K562 (cell line): ENCODE results near the gene TMEM141. TPM values are rescaled to one million over a fixed set of nuclear protein-coding genes. Genes with fewer than 3 reads are reported as not detected.
A peak's percentile ranks its signal among the peaks of the same experiment; 100 is the strongest.

Experiments used
- CEBPZ ChIP-seq: fragments of 150-350 bp; IDR thresholded peaks from 2 replicates; pipeline ENCODE4 v1.6.1; 2014; ENCODE audit warnings: low read depth, mild to moderate bottlenecking, low read length, borderline replicate concordance
- DLX4 ChIP-seq: fragments of 250-450 bp; sonication (Bioruptor Pico); IDR thresholded peaks from 2 replicates; pipeline ENCODE4 v1.6.1; 2021; ENCODE audit warnings: mild to moderate bottlenecking
- EGR1 ChIP-seq: fragments of 450-650 bp; conservative IDR thresholded peaks from 2 replicates; pipeline ENCODE4 v1.6.1; 2017; ENCODE audit warnings: mild to moderate bottlenecking
- ELF2 ChIP-seq: fragments of 250-450 bp; sonication (Bioruptor Pico); IDR thresholded peaks from 2 replicates; pipeline ENCODE4 v1.5.0; 2021; ENCODE audit warnings: mild to moderate bottlenecking
- ETV5 ChIP-seq: sonication (generic); formaldehyde crosslinking; IDR thresholded peaks from 2 replicates; pipeline ENCODE4 v1.4.0; 2020; ENCODE audit warnings: low read depth, mild to moderate bottlenecking, missing genetic modification reagents
- FOXA1 ChIP-seq: fragments of 450-650 bp; IDR thresholded peaks from 2 replicates; pipeline ENCODE4 v1.6.1; 2016; ENCODE audit warnings: mild to moderate bottlenecking, borderline replicate concordance
- HOMEZ ChIP-seq: fragments of 250-450 bp; sonication (Bioruptor Pico); IDR thresholded peaks from 2 replicates; pipeline ENCODE4 v1.4.0; 2020; ENCODE audit warnings: mild to moderate bottlenecking, moderate library complexity
- KLF1 ChIP-seq: fragments of 450-650 bp; IDR thresholded peaks from 2 replicates; pipeline ENCODE4 v1.6.1; 2016; ENCODE audit warnings: missing genetic modification characterization, missing compliant biosample characterization
- KLF13 ChIP-seq: fragments of 450-650 bp; IDR thresholded peaks from 2 replicates; pipeline ENCODE4 v1.6.1; 2016; ENCODE audit warnings: missing genetic modification characterization, low read depth, mild to moderate bottlenecking, missing compliant biosample characterization, moderate library complexity, borderline replicate concordance
- MAX ChIP-seq: sonication (generic); formaldehyde crosslinking; IDR thresholded peaks from 2 replicates; pipeline ENCODE4 v1.9.0; 2022; ENCODE audit warnings: mild to moderate bottlenecking, missing genetic modification reagents
- MED1 ChIP-seq: sonication (generic); formaldehyde crosslinking; IDR thresholded peaks from 2 replicates; pipeline ENCODE4 v1.8.1; 2023; ENCODE audit warnings: missing genetic modification reagents, borderline replicate concordance
- NFXL1 ChIP-seq: fragments of 450-650 bp; formaldehyde crosslinking; IDR thresholded peaks from 2 replicates; pipeline ENCODE4 v1.4.0; 2021; ENCODE audit warnings: mild to moderate bottlenecking
- PTTG1 ChIP-seq: fragments of 450-650 bp; IDR thresholded peaks from 2 replicates; pipeline ENCODE4 v1.6.1; 2016; ENCODE audit warnings: low read depth, mild to moderate bottlenecking, missing genetic modification characterization, missing compliant biosample characterization
- SMAD2 ChIP-seq: fragments of 150-350 bp; IDR thresholded peaks from 2 replicates; pipeline ENCODE4 v1.6.1; 2014; ENCODE audit warnings: low read depth, mild to moderate bottlenecking, low read length
- SMAD3 ChIP-seq: fragments of 450-650 bp; formaldehyde crosslinking; conservative IDR thresholded peaks from 2 replicates; pipeline ENCODE4 v1.4.0; 2020; ENCODE audit warnings: mild to moderate bottlenecking
- SREBF1 ChIP-seq: fragments of 150-350 bp; IDR thresholded peaks from 2 replicates; pipeline ENCODE4 v1.6.1; 2014; ENCODE audit warnings: antibody characterized with exemption, low read depth, low read length, borderline replicate concordance
- TCF15 ChIP-seq: fragments of 250-450 bp; sonication (Bioruptor Pico); IDR thresholded peaks from 2 replicates; pipeline ENCODE4 v1.8.0; 2022; ENCODE audit warnings: moderate library complexity, mild to moderate bottlenecking, inconsistent platforms
- THRB ChIP-seq: fragments of 450-650 bp; formaldehyde crosslinking; conservative IDR thresholded peaks from 2 replicates; pipeline ENCODE4 v1.4.0; 2022; ENCODE audit warnings: mild to moderate bottlenecking, missing genetic modification characterization
- U2AF1 ChIP-seq: fragments of 200-400 bp; formaldehyde crosslinking; optimal IDR thresholded peaks from 2 replicates; pipeline ENCODE3; 2017; ENCODE audit warnings: mild to moderate bottlenecking, low read depth, low read length, moderate library complexity
- ZNF778 ChIP-seq: fragments of 450-650 bp; formaldehyde crosslinking; IDR thresholded peaks from 2 replicates; pipeline ENCODE4 v1.4.0; 2020; ENCODE audit warnings: mild to moderate bottlenecking, moderate library complexity
- polyA plus RNA-seq, 8 experiments: library from polyadenylated mRNA; depleted of rRNA in 4 of 8; stranded (reverse) in 5 of 8; unstranded in 3 of 8; fragments of >200 nt; fragmentation: Nextera tagmentation in 2 of 8; fragmentation: Illumina TruSeq in 1 of 8; extraction: Ambion mirVana in 2 of 8; extraction: Trizol in 1 of 8; gene quantifications; 2 replicates each; pipeline versions ENCODE4 v1.2.1 to v1.2.3, GENCODE V29; 2011 to 2014; ENCODE audit warnings: inconsistent platforms in 1 of 8, missing spikeins in 1 of 8
- total RNA-seq, 7 experiments: library from RNA; depleted of rRNA in 6 of 7; stranded (reverse); fragments of >200 nt in 6 of 7; fragmentation: Illumina TruSeq in 2 of 7; extraction: Trizol in 2 of 7; gene quantifications; 2 replicates each; pipeline versions ENCODE4 v1.2.1 to v1.2.3, GENCODE V29; 2011 to 2021; ENCODE audit warnings: low replicate concordance in 1 of 7

The TMEM141 gene
- total and polyA plus RNA-seq, 9 of the 15 experiments (the other 6 are each of a cell fraction or from before 2014, with no cell fraction given) = 21.5 to 123 (median 74.8) TPM

- TF ChIP-seq HOMEZ (no peak), EGR1 (peak; percentile 31), KLF13 (tag) (no peak), NFXL1 (no peak), DLX4 (CRISPR knock-in tag) (no peak), MAX (CRISPR knock-in tag) (peak; percentile 53; the same call in 1 of the 2 replicates), SREBF1 (no peak), SMAD2 (no peak), ELF2 (CRISPR knock-in tag) (0 out of 2 replicates have a peak, but pooled peaks have one; percentile 41), TCF15 (no peak), CEBPZ (no peak), MED1 (CRISPR knock-in tag) (no peak), SMAD3 (no peak), KLF1 (tag) (no peak), U2AF1 (no peak), FOXA1 (no peak), THRB (CRISPR knock-in tag) (no peak), PTTG1 (tag) (no peak), ETV5 (CRISPR knock-in tag) (peak; percentile 35; the same call in 1 of the 2 replicates), ZNF778 (CRISPR knock-in tag) (no peak)
Observed at GRCh38 chr9:136807281-136808074, 16.3 kb downstream of the TMEM141 start, which contains the start of gene RABL6 (continued).
